Left lung (tissue), 10 donors: ENCODE data around the gene PRPF39. TPM values are rescaled to one million over a fixed set of nuclear protein-coding genes. Genes with fewer than 3 reads are reported as not detected.

Source experiments
- ATAC-seq: fragments of 200-7000 bp; cut with Tn5 transposase; one replicate; pipeline ENCODE4 v1.9.1; 2020; ENCODE audit warnings: moderate library complexity
- DNase-seq, 4 donors: peaks; one replicate each; pipeline ENCODE4 v3.0.0-alpha.2; 2013 to 2020
- H3K27ac ChIP-seq, 2 donors: fragments of 200-600 bp; sonication (generic) in 1 of 2; one replicate each; pipeline versions ENCODE4 v1.5.0 to v1.8.0; 2020 to 2021
- H3K27me3 ChIP-seq, 2 donors: fragments of 200-600 bp; sonication (generic) in 1 of 2; one replicate each; pipeline versions ENCODE4 v1.5.0 to v1.8.0; 2020 to 2021
- H3K36me3 ChIP-seq, 2 donors: fragments of 200-600 bp; sonication (generic) in 1 of 2; one replicate each; pipeline versions ENCODE4 v1.5.0 to v1.8.0; 2020 to 2021
- H3K4me1 ChIP-seq, 2 donors: fragments of 200-600 bp; one replicate each; pipeline ENCODE4 v1.8.0; 2021
- H3K4me3 ChIP-seq, 2 donors: fragments of 200-600 bp; sonication (generic) in 1 of 2; one replicate each; pipeline versions ENCODE4 v1.5.0 to v1.8.0; 2020 to 2021; ENCODE audit warnings: mild to moderate bottlenecking in 1 of 2
- H3K9me3 ChIP-seq, 2 donors: fragments of 200-600 bp; sonication (generic) in 1 of 2; one replicate each; pipeline versions ENCODE4 v1.5.0 to v1.8.0; 2020 to 2021
- CTCF ChIP-seq, 2 donors: fragments of 200-600 bp; sonication (generic) in 1 of 2; IDR thresholded peaks; one replicate each; pipeline versions ENCODE4 v1.5.0 to v1.8.0; 2021; ENCODE audit warnings: antibody characterized with exemption in 2 of 2
- intact Hi-C, 2 donors: fragments of 100-400 bp; cut with DNase I; formaldehyde crosslinking; loops; one replicate each; pipeline versions ENCODE4 v1.11.2 to v1.14.2; 2022
- polyA plus RNA-seq, 6 donors: library from polyadenylated mRNA; unstranded; fragments of 120-200 nt; gene quantifications; one replicate each; pipeline ENCODE4 v1.2.1, GENCODE V29; 2013; ENCODE audit not compliant: insufficient read length in 6 of 6
- total RNA-seq, 2 donors: library from RNA; stranded (reverse); fragmentation: NEBNext Ultra II Directional; extraction: Animal tissue kit (Norgen Biotek cat#: 25700); gene quantifications; one replicate each; pipeline ENCODE4 v1.2.1, GENCODE V29; 2021
- donor health status: DM: no; HTN: yes; CAD: no.
- donor health status: DM: no; HTN: no; CAD: no.

The PRPF39 gene
- total and polyA plus RNA-seq, 8 donors: 18.5 to 103 (median 73.8) TPM

DNA sequence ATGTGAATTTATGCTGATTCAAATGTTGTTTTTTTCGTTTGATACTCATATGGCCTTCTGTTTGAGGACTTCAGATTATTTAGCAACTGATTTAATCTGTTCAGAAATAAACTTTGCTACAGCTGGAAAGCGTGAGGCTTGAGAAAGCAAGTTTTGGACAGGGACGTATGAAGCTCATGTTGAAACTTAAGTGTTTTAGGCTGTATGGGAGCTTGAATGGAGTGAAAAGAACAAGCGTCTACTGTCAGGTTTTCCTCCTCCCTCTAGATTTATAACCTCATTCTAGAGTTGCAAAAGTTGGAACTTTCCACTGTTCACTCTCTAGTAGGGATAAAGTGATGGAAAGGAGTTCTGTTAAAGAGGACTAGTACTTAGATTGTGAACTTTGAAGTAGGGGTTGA lies 1.0 kb downstream of the PRPF39 start:
- peak; percentile 33 for ATAC-seq
- intact Hi-C loops: no loop called here

DNA sequence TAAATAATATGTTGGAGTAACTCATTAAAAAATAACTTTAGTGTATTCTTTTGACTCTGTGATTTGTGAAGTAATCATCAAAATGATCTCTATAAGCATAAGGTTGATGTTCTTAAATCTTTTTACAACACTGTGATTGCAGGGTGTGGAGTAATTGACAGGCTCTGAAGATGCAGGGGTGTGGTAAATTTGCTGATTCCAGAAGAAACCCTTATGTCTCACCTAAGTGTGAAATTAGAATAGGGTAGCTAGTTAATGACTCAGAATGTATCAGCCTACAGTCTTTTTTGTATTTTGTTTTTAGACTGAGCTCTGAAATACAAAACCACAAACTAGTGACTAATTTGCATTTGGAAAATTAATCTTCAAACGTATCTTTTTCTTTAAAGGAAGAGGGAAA lies 5.9 kb downstream of the PRPF39 start:
- DNase-seq: no peak
- intact Hi-C loops: no loop called here
- Histone ChIP-seq H3K4me1 (peaks cover 7 to 43% of the 10 kb centered on the region in 2 donors), H3K27me3 (no peaks in the 10 kb centered on the region), H3K36me3 (no peaks in the 10 kb centered on the region), H3K4me3 (no peak overlapping the region), H3K27ac (no peak overlapping the region), H3K9me3 (no peaks in the 10 kb centered on the region)
- no peak for TF ChIP-seq CTCF (IDR thresholded peaks at IDR 0.05)
- ATAC-seq: peak; percentile 51

More for the DNA sequence above, 1.0 kb downstream of the PRPF39 start:
- peak overlapping the region; percentile 58 to 78 for H3K4me3 ChIP-seq
- H3K36me3 ChIP-seq: no peaks in the 10 kb centered on the region
- peak overlapping the region; percentile 80 for H3K27ac ChIP-seq
- H3K9me3 ChIP-seq: no peaks in the 10 kb centered on the region
- no peaks in the 10 kb centered on the region for H3K27me3 ChIP-seq
- TF ChIP-seq CTCF (IDR thresholded peaks at IDR 0.05): no peak
- H3K4me1 ChIP-seq: peaks cover 7 to 40% of the 10 kb centered on the region in 2 donors
- DNase-seq: peak in 2 of 4 donors; percentile 26 to 50

GRCh38 chr14:45091710-45092109 lies 7.8 kb downstream of the PRPF39 start:
- Histone ChIP-seq H3K27me3 (no peaks in the 10 kb centered on the region), H3K27ac (no peak overlapping the region), H3K9me3 (no peaks in the 10 kb centered on the region), H3K4me1 (peaks cover 3 to 24% of the 10 kb centered on the region in 2 donors), H3K36me3 (peaks cover 0 to 17% of the 10 kb centered on the region in 2 donors), H3K4me3 (no peak overlapping the region)
- no peak for TF ChIP-seq CTCF (IDR thresholded peaks at IDR 0.05)
- DNase-seq (no peak), ATAC-seq (no peak)
- intact Hi-C loops: no loop called here

- intact Hi-C loops: no loop called here
- no peak for TF ChIP-seq CTCF (IDR thresholded peaks at IDR 0.05)
- peaks cover 0 to 42% of the 10 kb centered on the region in 2 donors for H3K36me3 ChIP-seq
Observed at GRCh38 chr14:45094275-45094674, 10.4 kb downstream of the PRPF39 start.

GRCh38 chr14:45095143-45095542 lies 11.2 kb downstream of the PRPF39 start:
- ATAC-seq: no peak

More at GRCh38 chr14:45094275-45094674, 10.4 kb downstream of the PRPF39 start:
- H3K9me3 ChIP-seq: no peaks in the 10 kb centered on the region
- H3K4me1 ChIP-seq: peaks cover 0 to 11% of the 10 kb centered on the region in 2 donors
- no peak overlapping the region for H3K27ac ChIP-seq
- DNase-seq (no peak), ATAC-seq (no peak)
- no peaks in the 10 kb centered on the region for H3K27me3 ChIP-seq
- no peak overlapping the region for H3K4me3 ChIP-seq

More at GRCh38 chr14:45095143-45095542, 11.2 kb downstream of the PRPF39 start:
- TF ChIP-seq CTCF (IDR thresholded peaks at IDR 0.05): no peak
- H3K4me1 ChIP-seq: peaks cover 0 to 9% of the 10 kb centered on the region in 2 donors
- no peaks in the 10 kb centered on the region for H3K27me3 ChIP-seq
- intact Hi-C loops: no loop called here
- peaks cover 0 to 51% of the 10 kb centered on the region in 2 donors for H3K36me3 ChIP-seq
- no peak overlapping the region for H3K27ac ChIP-seq
- no peaks in the 10 kb centered on the region for H3K9me3 ChIP-seq
- no peak for DNase-seq
- no peak overlapping the region for H3K4me3 ChIP-seq
